GM12875 (cell line): ENCODE measurements around the gene ARMC2.

Experiments
- H3K4me3 ChIP-seq: one replicate; pipeline ENCODE4 v1.5.1; 2011; ENCODE audit warnings: low read depth, low read length, control low read depth
- TF ChIP-seq, protein P1 (sequence below): IDR thresholded peaks from 2 replicates; pipeline ENCODE4 v1.5.1; 2011; ENCODE audit warnings: low read depth, mild to moderate bottlenecking, control low read depth, inconsistent platforms, low read length, moderate library complexity, borderline replicate concordance; ENCODE audit not compliant: insufficient read depth

The ARMC2 gene

GRCh38 chr6:108944707-108945680 lies 96.8 kb downstream of the ARMC2 start:
- no peak overlapping the region for H3K4me3 ChIP-seq
- TF ChIP-seq, protein P1, sequence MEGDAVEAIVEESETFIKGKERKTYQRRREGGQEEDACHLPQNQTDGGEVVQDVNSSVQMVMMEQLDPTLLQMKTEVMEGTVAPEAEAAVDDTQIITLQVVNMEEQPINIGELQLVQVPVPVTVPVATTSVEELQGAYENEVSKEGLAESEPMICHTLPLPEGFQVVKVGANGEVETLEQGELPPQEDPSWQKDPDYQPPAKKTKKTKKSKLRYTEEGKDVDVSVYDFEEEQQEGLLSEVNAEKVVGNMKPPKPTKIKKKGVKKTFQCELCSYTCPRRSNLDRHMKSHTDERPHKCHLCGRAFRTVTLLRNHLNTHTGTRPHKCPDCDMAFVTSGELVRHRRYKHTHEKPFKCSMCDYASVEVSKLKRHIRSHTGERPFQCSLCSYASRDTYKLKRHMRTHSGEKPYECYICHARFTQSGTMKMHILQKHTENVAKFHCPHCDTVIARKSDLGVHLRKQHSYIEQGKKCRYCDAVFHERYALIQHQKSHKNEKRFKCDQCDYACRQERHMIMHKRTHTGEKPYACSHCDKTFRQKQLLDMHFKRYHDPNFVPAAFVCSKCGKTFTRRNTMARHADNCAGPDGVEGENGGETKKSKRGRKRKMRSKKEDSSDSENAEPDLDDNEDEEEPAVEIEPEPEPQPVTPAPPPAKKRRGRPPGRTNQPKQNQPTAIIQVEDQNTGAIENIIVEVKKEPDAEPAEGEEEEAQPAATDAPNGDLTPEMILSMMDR = no peak

- TF ChIP-seq, protein P1 = no peak
- H3K4me3 ChIP-seq = no peak overlapping the region
Measured at GRCh38 chr6:108945681-108946159, 97.5 kb downstream of the ARMC2 start.

DNA sequence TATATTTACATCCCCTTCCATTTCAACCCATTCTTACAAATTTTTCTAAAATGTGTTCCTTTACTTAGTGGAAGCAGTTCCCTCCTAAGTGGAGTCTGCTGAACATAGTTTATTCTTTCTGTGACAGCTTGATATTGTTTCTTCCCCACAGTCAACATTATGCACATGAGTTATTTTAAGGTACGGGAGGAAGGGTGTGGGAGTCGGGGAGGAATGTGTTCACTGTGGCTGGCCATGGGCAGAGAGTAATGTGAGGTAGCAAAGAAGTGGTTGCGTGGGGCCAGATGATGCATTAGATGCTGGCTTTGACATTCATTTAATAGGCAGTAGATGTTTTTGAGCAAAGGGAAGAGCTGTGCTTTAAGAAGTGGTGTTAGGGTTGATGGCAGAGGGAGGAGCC lies 98.5 kb downstream of the ARMC2 start:
- TF ChIP-seq, protein P1 = no peak
- no peak overlapping the region for H3K4me3 ChIP-seq

GRCh38 chr6:108947114-108947854 lies 99.1 kb downstream of the ARMC2 start:
- TF ChIP-seq, protein P1 = no peak
- H3K4me3 ChIP-seq = no peak overlapping the region

DNA sequence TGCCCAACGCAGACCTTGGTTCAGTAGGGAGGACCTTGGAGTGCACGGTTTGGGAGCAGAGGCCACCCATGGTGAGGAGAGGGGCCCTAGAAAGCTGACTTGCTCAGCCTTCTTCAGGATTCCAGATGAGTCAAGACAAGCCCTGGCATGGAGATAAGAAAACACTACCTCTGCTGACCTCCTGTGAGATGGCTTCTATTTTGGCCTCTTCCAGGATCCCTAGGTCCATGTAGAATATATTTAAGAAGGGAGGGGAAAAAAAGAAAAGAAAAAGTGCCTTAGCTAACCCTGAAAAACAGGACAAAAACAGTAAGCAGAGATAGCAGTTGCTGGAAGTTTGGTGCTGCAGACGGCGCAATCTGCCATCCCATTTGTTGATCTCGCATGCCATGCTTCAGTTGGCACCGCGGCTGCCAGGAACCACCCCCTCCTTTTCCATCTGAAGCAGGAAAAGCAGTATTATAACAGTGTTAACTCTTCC lies 100.0 kb downstream of the ARMC2 start:
- TF ChIP-seq, protein P1 = no peak
- no peak overlapping the region for H3K4me3 ChIP-seq

- TF ChIP-seq, protein P1 = no peak
- H3K4me3 ChIP-seq = no peak overlapping the region
Measured at GRCh38 chr6:108951351-108951953, 103.2 kb downstream of the ARMC2 start.
